ENCODE measurements around the gene ITCH. TPM values are rescaled to one million over a fixed set of nuclear protein-coding genes. Genes with fewer than 3 reads are reported as not detected.
A peak's percentile ranks its signal among the peaks of the same experiment; 100 is the strongest.
"Not testable (repeated sequence)": the region's sequence is repeated elsewhere in the genome, so short reads cannot be mapped to it uniquely, and the experiment has no call there.

Gene ITCH
- total RNA-seq, 2 donors from 2014 or later = 30.5 to 34.4 TPM

GRCh38 chr20:34382877-34383455, 19.9 kb downstream of the ITCH start:
- ATAC-seq (replicated peaks); H3K27me3 Mint-ChIP-seq; H3K27ac Mint-ChIP-seq; H3K9me3 Mint-ChIP-seq; H3K4me3 Mint-ChIP-seq; H3K4me1 Mint-ChIP-seq: not testable (repeated sequence)
- H3K36me3 Mint-ChIP-seq (ENCODE audit: low read depth) = peaks cover 32% of the 10 kb centered on the region

GRCh38 chr20:34385464-34385863, 22.4 kb downstream of the ITCH start:
- H3K27me3 Mint-ChIP-seq = no peaks in the 10 kb centered on the region
- H3K27ac Mint-ChIP-seq = peak overlapping the region; percentile 33
- H3K4me1 Mint-ChIP-seq = peaks cover 6% of the 10 kb centered on the region
- H3K4me3 Mint-ChIP-seq = no peak overlapping the region
- H3K9me3 Mint-ChIP-seq = no peaks in the 10 kb centered on the region
- ATAC-seq (replicated peaks) = no peak
- peaks cover 32% of the 10 kb centered on the region for H3K36me3 Mint-ChIP-seq (ENCODE audit: low read depth)

GRCh38 chr20:34388000-34388399, 24.9 kb downstream of the ITCH start:
- no peaks in the 10 kb centered on the region for H3K27me3 Mint-ChIP-seq
- ATAC-seq (replicated peaks) = no peak
- H3K4me1 Mint-ChIP-seq = peaks cover 13% of the 10 kb centered on the region
- no peak overlapping the region for H3K27ac Mint-ChIP-seq
- no peak overlapping the region for H3K4me3 Mint-ChIP-seq
- H3K36me3 Mint-ChIP-seq (ENCODE audit: low read depth) = peaks cover 30% of the 10 kb centered on the region
- no peaks in the 10 kb centered on the region for H3K9me3 Mint-ChIP-seq

- no peak overlapping the region for H3K27ac Mint-ChIP-seq
- no peaks in the 10 kb centered on the region for H3K27me3 Mint-ChIP-seq
- H3K4me3 Mint-ChIP-seq = no peak overlapping the region
- peaks cover 36% of the 10 kb centered on the region for H3K36me3 Mint-ChIP-seq (ENCODE audit: low read depth)
- peaks cover 17% of the 10 kb centered on the region for H3K4me1 Mint-ChIP-seq
- no peaks in the 10 kb centered on the region for H3K9me3 Mint-ChIP-seq
- no peak for ATAC-seq (replicated peaks)
Measured at GRCh38 chr20:34388678-34389077, 25.6 kb downstream of the ITCH start.

- no peak overlapping the region for H3K27ac Mint-ChIP-seq
Measured at GRCh38 chr20:34389206-34389953, 26.3 kb downstream of the ITCH start.

GRCh38 chr20:34389954-34390555, 27.0 kb downstream of the ITCH start:
- Mint-ChIP-seq H3K27ac (no peak overlapping the region), H3K4me3 (peak overlapping the region; percentile 16), H3K9me3 (no peaks in the 10 kb centered on the region), H3K27me3 (no peaks in the 10 kb centered on the region), H3K4me1 (peaks cover 21% of the 10 kb centered on the region), H3K36me3 (ENCODE audit: low read depth) (peaks cover 49% of the 10 kb centered on the region)
- ATAC-seq (replicated peaks) = no peak

More at GRCh38 chr20:34389206-34389953, 26.3 kb downstream of the ITCH start:
- no peaks in the 10 kb centered on the region for H3K27me3 Mint-ChIP-seq
- peak overlapping the region; percentile 16 for H3K4me3 Mint-ChIP-seq
- H3K36me3 Mint-ChIP-seq (ENCODE audit: low read depth) = peaks cover 42% of the 10 kb centered on the region
- H3K9me3 Mint-ChIP-seq = no peaks in the 10 kb centered on the region
- no peak for ATAC-seq (replicated peaks)
- H3K4me1 Mint-ChIP-seq = peaks cover 17% of the 10 kb centered on the region

GRCh38 chr20:34396408-34396807, 33.3 kb downstream of the ITCH start:
- Mint-ChIP-seq H3K9me3 (no peaks in the 10 kb centered on the region), H3K27me3 (no peaks in the 10 kb centered on the region), H3K4me1 (peaks cover 14% of the 10 kb centered on the region), H3K36me3 (ENCODE audit: low read depth) (peaks cover 75% of the 10 kb centered on the region), H3K27ac (no peak overlapping the region), H3K4me3 (no peak overlapping the region)
- no peak for ATAC-seq (replicated peaks)

GRCh38 chr20:34397096-34397495, 34.0 kb downstream of the ITCH start:
- no peaks in the 10 kb centered on the region for H3K9me3 Mint-ChIP-seq
- no peak overlapping the region for H3K27ac Mint-ChIP-seq
- no peak overlapping the region for H3K4me3 Mint-ChIP-seq

GRCh38 chr20:34400776-34401175, 37.7 kb downstream of the ITCH start:
- peaks cover 51% of the 10 kb centered on the region for H3K36me3 Mint-ChIP-seq (ENCODE audit: low read depth)
- H3K4me3 Mint-ChIP-seq; H3K27me3 Mint-ChIP-seq; H3K4me1 Mint-ChIP-seq; ATAC-seq (replicated peaks); H3K9me3 Mint-ChIP-seq: not testable (repeated sequence)
- peak overlapping the region; percentile 11 for H3K27ac Mint-ChIP-seq

More at GRCh38 chr20:34397096-34397495, 34.0 kb downstream of the ITCH start:
- Mint-ChIP-seq H3K27me3 (no peaks in the 10 kb centered on the region), H3K4me1 (peaks cover 14% of the 10 kb centered on the region), H3K36me3 (ENCODE audit: low read depth) (peaks cover 79% of the 10 kb centered on the region)
- ATAC-seq (replicated peaks) = no peak

GRCh38 chr20:34401741-34402455, 38.8 kb downstream of the ITCH start:
- H3K36me3 Mint-ChIP-seq (ENCODE audit: low read depth) = peaks cover 41% of the 10 kb centered on the region
- H3K9me3 Mint-ChIP-seq = no peaks in the 10 kb centered on the region
- peaks cover 15% of the 10 kb centered on the region for H3K4me1 Mint-ChIP-seq
- H3K4me3 Mint-ChIP-seq = no peak overlapping the region
- peak; percentile 57 for ATAC-seq (replicated peaks)
- H3K27me3 Mint-ChIP-seq = no peaks in the 10 kb centered on the region
- no peak overlapping the region for H3K27ac Mint-ChIP-seq

- peaks cover 15% of the 10 kb centered on the region for H3K4me1 Mint-ChIP-seq
- ATAC-seq (replicated peaks) = no peak
- H3K4me3 Mint-ChIP-seq = no peak overlapping the region
- H3K27me3 Mint-ChIP-seq = no peaks in the 10 kb centered on the region
- H3K27ac Mint-ChIP-seq = no peak overlapping the region
- peaks cover 39% of the 10 kb centered on the region for H3K36me3 Mint-ChIP-seq (ENCODE audit: low read depth)
- H3K9me3 Mint-ChIP-seq = no peaks in the 10 kb centered on the region
Measured at GRCh38 chr20:34402461-34402860, 39.4 kb downstream of the ITCH start.

GRCh38 chr20:34403063-34403827, 40.2 kb downstream of the ITCH start:
- Mint-ChIP-seq H3K4me3 (peak overlapping the region; percentile 9), H3K4me1 (peaks cover 15% of the 10 kb centered on the region), H3K27me3 (no peaks in the 10 kb centered on the region), H3K9me3 (no peaks in the 10 kb centered on the region), H3K27ac (peak overlapping the region; percentile 32), H3K36me3 (ENCODE audit: low read depth) (peaks cover 42% of the 10 kb centered on the region)
- ATAC-seq (replicated peaks) = no peak

- H3K27me3 Mint-ChIP-seq = no peaks in the 10 kb centered on the region
- no peaks in the 10 kb centered on the region for H3K9me3 Mint-ChIP-seq
- H3K27ac Mint-ChIP-seq = peak overlapping the region; percentile 32
- H3K4me1 Mint-ChIP-seq = peaks cover 15% of the 10 kb centered on the region
- peak overlapping the region; percentile 9 for H3K4me3 Mint-ChIP-seq
- H3K36me3 Mint-ChIP-seq (ENCODE audit: low read depth) = peaks cover 42% of the 10 kb centered on the region
- no peak for ATAC-seq (replicated peaks)
Measured at GRCh38 chr20:34403908-34404307, 40.8 kb downstream of the ITCH start.

GRCh38 chr20:34404803-34405202, 41.7 kb downstream of the ITCH start:
- Mint-ChIP-seq H3K4me1 (peaks cover 15% of the 10 kb centered on the region), H3K27ac (peak overlapping the region; percentile 38), H3K4me3 (peak overlapping the region; percentile 45), H3K36me3 (ENCODE audit: low read depth) (peaks cover 49% of the 10 kb centered on the region), H3K27me3 (no peaks in the 10 kb centered on the region), H3K9me3 (no peaks in the 10 kb centered on the region)
- ATAC-seq (replicated peaks) = peak; percentile 6

Data from activated T-helper 17 cell treated with anti-CD3 and anti-CD28 coated beads, Interleukin-2, amount 50 U/mL, for 72 hours (primary cell).